HepG2 (cell line): Measurements from ENCODE around the gene HTRA2. TPM values are rescaled to one million over a fixed set of nuclear protein-coding genes. Genes with fewer than 3 reads are reported as not detected.

ENCODE experiments used
- BCLAF1 ChIP-seq: fragments of 450-650 bp; IDR thresholded peaks from 2 replicates; pipeline ENCODE4 v1.6.1; 2017; ENCODE audit warnings: mild to moderate bottlenecking
- GABPB1 ChIP-seq: IDR thresholded peaks from 2 replicates; pipeline ENCODE4 v1.6.1; 2016; ENCODE audit warnings: mild to moderate bottlenecking, missing genetic modification reagents, moderate library complexity, missing compliant biosample characterization
- HOXA5 ChIP-seq: sonication (generic); formaldehyde crosslinking; IDR thresholded peaks from 2 replicates; pipeline ENCODE4 v1.4.0; 2020; ENCODE audit warnings: missing genetic modification reagents
- HOXA7 ChIP-seq: sonication (generic); formaldehyde crosslinking; IDR thresholded peaks from 2 replicates; pipeline ENCODE4 v1.8.1; 2022; ENCODE audit warnings: mild to moderate bottlenecking, missing genetic modification reagents, moderate library complexity
- KDM3A ChIP-seq: IDR thresholded peaks from 2 replicates; pipeline ENCODE4 v1.6.1; 2018; ENCODE audit warnings: low read depth, missing compliant biosample characterization
- NCOA2 ChIP-seq: sonication (generic); formaldehyde crosslinking; IDR thresholded peaks from 2 replicates; pipeline ENCODE4 v1.8.0; 2022; ENCODE audit warnings: inconsistent platforms
- NFAT5 ChIP-seq: sonication (generic); formaldehyde crosslinking; IDR thresholded peaks from 2 replicates; pipeline ENCODE4 v1.4.0; 2020; ENCODE audit warnings: missing genetic modification reagents
- NRL ChIP-seq: sonication (generic); formaldehyde crosslinking; IDR thresholded peaks from 2 replicates; pipeline ENCODE4 v1.5.0; 2020; ENCODE audit warnings: missing genetic modification reagents, mild to moderate bottlenecking, moderate library complexity, borderline replicate concordance
- PBX3 ChIP-seq: sonication (generic); formaldehyde crosslinking; IDR thresholded peaks from 2 replicates; pipeline ENCODE4 v1.8.1; 2023; ENCODE audit warnings: missing genetic modification reagents, inconsistent platforms, borderline replicate concordance
- SRF ChIP-seq: IDR thresholded peaks from 2 replicates; pipeline ENCODE4 v1.6.1; 2011; ENCODE audit warnings: mild to moderate bottlenecking, low read depth, low read length, moderate library complexity
- TBX2 ChIP-seq: sonication (generic); formaldehyde crosslinking; IDR thresholded peaks from 2 replicates; pipeline ENCODE4 v1.5.0; 2020; ENCODE audit warnings: missing genetic modification reagents, mild to moderate bottlenecking, borderline replicate concordance
- ZBTB8A ChIP-seq: sonication (generic); formaldehyde crosslinking; IDR thresholded peaks from 2 replicates; pipeline ENCODE4 v1.4.0; 2020; ENCODE audit warnings: mild to moderate bottlenecking, low read depth, missing genetic modification reagents, borderline replicate concordance
- ZNF143 ChIP-seq: sonication (generic); formaldehyde crosslinking; IDR thresholded peaks from 2 replicates; pipeline ENCODE4 v1.4.0; 2020; ENCODE audit warnings: missing genetic modification reagents
- ZNF280D ChIP-seq: sonication (generic); formaldehyde crosslinking; IDR thresholded peaks from 2 replicates; pipeline ENCODE4 v1.5.1; 2020; ENCODE audit warnings: mild to moderate bottlenecking, missing genetic modification reagents
- ZNF503 ChIP-seq: sonication (generic); formaldehyde crosslinking; IDR thresholded peaks from 2 replicates; pipeline ENCODE4 v1.4.0; 2020; ENCODE audit warnings: missing genetic modification reagents
- ZNF747 ChIP-seq: sonication (generic); formaldehyde crosslinking; IDR thresholded peaks from 2 replicates; pipeline ENCODE4 v1.8.1; 2023; ENCODE audit warnings: missing genetic modification reagents, mild to moderate bottlenecking, borderline replicate concordance
- polyA plus RNA-seq, 8 experiments: library from polyadenylated mRNA; depleted of rRNA in 3 of 8; stranded (reverse) in 7 of 8; unstranded in 1 of 8; fragments of >200 nt; fragmentation: Illumina TruSeq in 4 of 8; extraction: Trizol in 4 of 8; gene quantifications; 2 replicates each; pipeline versions ENCODE4 v1.2.1 to v1.2.3, GENCODE V29; 2011 to 2016; ENCODE audit warnings: low read depth in 4 of 8, missing spikeins in 1 of 8, mixed read lengths in 1 of 8; ENCODE audit not compliant: insufficient read depth in 1 of 8
- total RNA-seq, 5 experiments: library from RNA; depleted of rRNA; stranded (reverse); fragments of >200 nt; fragmentation: Illumina TruSeq; extraction: Trizol; gene quantifications; 2 replicates each; pipeline ENCODE4 v1.2.3, GENCODE V29; 2016; ENCODE audit warnings: low read depth in 1 of 5

Gene HTRA2
- total and polyA plus RNA-seq, 2 of the 13 experiments (the other 11 are each of a cell fraction or from before 2014, with no cell fraction given) = 47.7 to 50.3 TPM

- no peak for TF ChIP-seq PBX3 (CRISPR knock-in tag)
- no peak for TF ChIP-seq GABPB1 (CRISPR knock-in tag)
- no peak for TF ChIP-seq ZNF143
- no peak for TF ChIP-seq ZNF747 (CRISPR knock-in tag)
- no peak for TF ChIP-seq HOXA5 (CRISPR knock-in tag)
- TF ChIP-seq SRF = no peak
- TF ChIP-seq NCOA2 (CRISPR knock-in tag) = peak; percentile 48; the same call in 1 of the 2 replicates
- no peak for TF ChIP-seq ZNF280D (CRISPR knock-in tag)
- no peak for TF ChIP-seq NFAT5 (CRISPR knock-in tag)
- no peak for TF ChIP-seq ZBTB8A
- no peak for TF ChIP-seq BCLAF1
- no peak for TF ChIP-seq HOXA7 (CRISPR knock-in tag)
- no peak for TF ChIP-seq NRL (CRISPR knock-in tag)
- TF ChIP-seq ZNF503 (CRISPR knock-in tag) = no peak
- TF ChIP-seq KDM3A (CRISPR knock-in tag) = no peak
- no peak; the same call in 1 of the 2 replicates for TF ChIP-seq TBX2 (CRISPR knock-in tag)
Observed at GRCh38 chr2:74486141-74486540, 43.6 kb upstream of the HTRA2 start (continued).
